K562 (cell line): Measurements from ENCODE around the gene MAGI1. TPM values are rescaled to one million over a fixed set of nuclear protein-coding genes. Genes with fewer than 3 reads are reported as not detected.

Source experiments
- ATAC-seq: fragments of 200-7000 bp; cut with Tn5 transposase; 3 replicates; pipeline ENCODE4 v1.9.1; 2020; ENCODE audit warnings: moderate library complexity
- BruUV-seq: library from RNA; stranded (reverse); fragments of 400-500 nt; replicated peaks from 2 replicates; lab custom pipeline; 2021; lab: Mats Ljungman, UMichigan
- CTCF ChIA-PET: fragments of 300-600 bp; formaldehyde crosslinking; extraction: SDS; loops from one replicate; lab custom pipeline; 2021; ENCODE audit warnings: low intra/inter-chr PET ratio; lab: Yijun Ruan, JAX
- POLR2A ChIA-PET: fragments of 300-600, 350-650 bp; sonication (Branson Sonifier 250); formaldehyde crosslinking; extraction: SDS; loops from one replicate; lab custom pipeline; 2021; ENCODE audit warnings: antibody characterized with exemption, inconsistent platforms; lab: Yijun Ruan, JAX
- DNase-seq, 4 experiments: peaks; one replicate each; pipeline versions ENCODE4 v3.0.0 to v3.0.0-alpha.2; 2011 to 2018; ENCODE audit warnings: low spot score in 3 of 4, mixed read lengths in 3 of 4; ENCODE audit errors: extremely low read depth in 1 of 4
- FAIRE-seq: peaks from 2 replicates; lab custom pipeline; 2011; peaks lifted over from hg19 to GRCh38; lab: Jason Lieb, UNC
- H2AFZ ChIP-seq: 2 replicates; pipeline ENCODE4 v1.6.0; 2011; ENCODE audit warnings: low read depth, low read length, control low read depth, inconsistent platforms
- H3K27ac ChIP-seq: fragments of 200-600 bp; 3 replicates; pipeline ENCODE4 v1.8.0; 2011; ENCODE audit warnings: low read depth, mild to moderate bottlenecking, control low read depth, inconsistent platforms, low read length, moderate library complexity, mixed read lengths; ENCODE audit errors: extremely low read depth
- H3K27me3 ChIP-seq, 2 experiments: fragments of 300-600 bp in 1 of 2; 2 replicates in 1 of 2; 3 replicates in 1 of 2; pipeline versions ENCODE4 v1.6.0 to v1.8.0; 2011; ENCODE audit warnings: inconsistent platforms in 2 of 2, low read length in 2 of 2, mild to moderate bottlenecking in 1 of 2, mixed read lengths in 1 of 2, moderate library complexity in 1 of 2; ENCODE audit not compliant: control insufficient read depth in 2 of 2, insufficient read depth in 2 of 2
- H3K36me3 ChIP-seq: fragments of 300-600 bp; 3 replicates; pipeline ENCODE4 v1.8.0; 2011; ENCODE audit warnings: mild to moderate bottlenecking, low read length, inconsistent platforms; ENCODE audit not compliant: control insufficient read depth, insufficient read depth
- H3K4me1 ChIP-seq, 2 experiments: fragments of 200-600 bp in 1 of 2; replicated peaks in 1 of 2; 2 replicates in 1 of 2; 3 replicates in 1 of 2; pipeline versions ENCODE4 v1.5.1 to v1.8.0; 2011; ENCODE audit warnings: inconsistent platforms in 2 of 2, low read length in 2 of 2, mild to moderate bottlenecking in 1 of 2, mixed read lengths in 1 of 2, moderate library complexity in 1 of 2; ENCODE audit not compliant: control insufficient read depth in 2 of 2, insufficient read depth in 2 of 2
- H3K4me2 ChIP-seq: 2 replicates; pipeline ENCODE4 v1.6.1; 2011; ENCODE audit warnings: low read length, control low read depth, inconsistent platforms, mixed read lengths; ENCODE audit not compliant: insufficient read depth
- H3K4me3 ChIP-seq: fragments of 200-600 bp; sonication (generic), shearing (Covaris generic); 2 replicates; pipeline ENCODE4 v1.5.1; 2016; ENCODE audit warnings: control low read depth, inconsistent platforms
- H3K79me2 ChIP-seq: fragments of 200-600 bp; 3 replicates; pipeline ENCODE4 v1.8.0; 2011; ENCODE audit warnings: low read length, inconsistent platforms; ENCODE audit not compliant: control insufficient read depth, insufficient read depth
- H3K9ac ChIP-seq, 2 experiments: 2 replicates each; pipeline versions ENCODE4 v1.6.0 to v1.6.1; 2011; ENCODE audit warnings: low read depth in 2 of 2, low read length in 2 of 2, control low read depth in 1 of 2, inconsistent platforms in 1 of 2, mild to moderate bottlenecking in 1 of 2, mixed read lengths in 1 of 2; ENCODE audit not compliant: insufficient read depth in 1 of 2
- H3K9me1 ChIP-seq: one replicate; pipeline ENCODE4 v1.6.0; 2011; ENCODE audit warnings: inconsistent platforms, mild to moderate bottlenecking, low read length, moderate library complexity; ENCODE audit not compliant: control insufficient read depth, insufficient read depth
- H3K9me3 ChIP-seq: replicated peaks from 2 replicates; pipeline ENCODE4 v1.5.1; 2011; ENCODE audit warnings: low read depth, low read length, inconsistent platforms; ENCODE audit not compliant: control insufficient read depth, insufficient read depth
- H4K20me1 ChIP-seq: replicated peaks from 2 replicates; pipeline ENCODE4 v1.6.1; 2011; ENCODE audit warnings: low read length, inconsistent platforms, mixed read lengths; ENCODE audit not compliant: control insufficient read depth, insufficient read depth
- CBX8 ChIP-seq: fragments of 200-600 bp; sonication (generic); IDR thresholded peaks from 2 replicates; pipeline ENCODE4 v1.6.1; 2012; ENCODE audit warnings: borderline replicate concordance, mixed run types, low read depth, mild to moderate bottlenecking, moderate library complexity, mixed read lengths, low read length, control low read depth, inconsistent platforms; ENCODE audit not compliant: poor library complexity, severe bottlenecking; ENCODE audit errors: extremely low read depth
- GMEB1 ChIP-seq: fragments of 250-450 bp; sonication (Bioruptor Pico); IDR thresholded peaks from 2 replicates; pipeline ENCODE4 v1.4.0; 2020; ENCODE audit warnings: mild to moderate bottlenecking
- HMG20B ChIP-seq: fragments of 250-450 bp; sonication (Bioruptor Pico); IDR thresholded peaks from 2 replicates; pipeline ENCODE4 v1.5.0; 2021; ENCODE audit warnings: mild to moderate bottlenecking
- ILK ChIP-seq: fragments of 450-650 bp; IDR thresholded peaks from 2 replicates; pipeline ENCODE4 v1.6.1; 2016; ENCODE audit warnings: missing genetic modification characterization, low read depth, mild to moderate bottlenecking, missing compliant biosample characterization, moderate library complexity, borderline replicate concordance
- KDM1A ChIP-seq, 2 experiments: fragments of 450-650 bp; IDR thresholded peaks; 2 replicates each; pipeline ENCODE4 v1.6.1; 2016; ENCODE audit warnings: mild to moderate bottlenecking in 2 of 2
- MBD1 ChIP-seq: fragments of 250-450 bp; sonication (Bioruptor Pico); IDR thresholded peaks from 2 replicates; pipeline ENCODE4 v1.8.0; 2022; ENCODE audit warnings: inconsistent platforms
- NCOA2 ChIP-seq, 2 experiments: fragments of 450-650 bp; IDR thresholded peaks; 2 replicates each; pipeline ENCODE4 v1.6.1; 2018; ENCODE audit warnings: mild to moderate bottlenecking in 2 of 2, moderate library complexity in 1 of 2; ENCODE audit not compliant: partially characterized antibody in 2 of 2
- NFYB ChIP-seq: IDR thresholded peaks from 2 replicates; pipeline ENCODE4 v1.6.1; 2011; ENCODE audit warnings: mild to moderate bottlenecking, moderate library complexity; ENCODE audit not compliant: insufficient read length; ENCODE audit errors: extremely low read depth
- NUFIP1 ChIP-seq: fragments of 450-650 bp; IDR thresholded peaks from 2 replicates; pipeline ENCODE4 v1.6.1; 2018; ENCODE audit not compliant: partially characterized antibody
- PHF20 ChIP-seq: fragments of 450-650 bp; IDR thresholded peaks from 2 replicates; pipeline ENCODE4 v1.6.1; 2018; ENCODE audit not compliant: partially characterized antibody
- POLR2H ChIP-seq: IDR thresholded peaks from 2 replicates; pipeline ENCODE4 v1.6.1; 2016; ENCODE audit warnings: missing genetic modification characterization, low read depth, mild to moderate bottlenecking, control low read depth, missing compliant biosample characterization, moderate library complexity
- ZBTB8A ChIP-seq: fragments of 450-650 bp; IDR thresholded peaks from 2 replicates; pipeline ENCODE4 v1.6.1; 2018; ENCODE audit warnings: mild to moderate bottlenecking, moderate library complexity; ENCODE audit not compliant: partially characterized antibody
- ZKSCAN3 ChIP-seq: fragments of 250-450 bp; sonication (Bioruptor Pico); IDR thresholded peaks from 2 replicates; pipeline ENCODE4 v1.4.0; 2020
- ZNF717 ChIP-seq: fragments of 250-450 bp; sonication (Bioruptor Pico); IDR thresholded peaks from 2 replicates; pipeline ENCODE4 v1.5.0; 2021
- WGBS: fragments of 100-300 bp; shearing (Covaris generic); methylation state at CpG from one replicate; pipeline ENCODE4 v1.1.6; 2016; ENCODE audit warnings: low coverage, mixed read lengths; ENCODE audit not compliant: insufficient coverage; ENCODE audit errors: missing lambda C conversion rate; 5-methylcytosine and 5-hydroxymethylcytosine counted together
- in situ Hi-C: fragments of 300-500 bp; cut with MboI; formaldehyde crosslinking; loops from 4 replicates; pipeline ENCODE4 v1.15.0; 2018; ENCODE audit warnings: inconsistent platforms, mixed read lengths
- intact Hi-C: fragments of 100-400 bp; cut with micrococcal nuclease; formaldehyde crosslinking; loops from 2 replicates; pipeline ENCODE4 v1.14.2; 2022
- polyA plus RNA-seq, 8 experiments: library from polyadenylated mRNA; depleted of rRNA in 4 of 8; stranded (reverse) in 5 of 8; unstranded in 3 of 8; fragments of >200 nt; fragmentation: Nextera tagmentation in 2 of 8; fragmentation: Illumina TruSeq in 1 of 8; extraction: Ambion mirVana in 2 of 8; extraction: Trizol in 1 of 8; gene quantifications; 2 replicates each; pipeline versions ENCODE4 v1.2.1 to v1.2.3, GENCODE V29; 2011 to 2014; ENCODE audit warnings: inconsistent platforms in 1 of 8, missing spikeins in 1 of 8
- total RNA-seq, 7 experiments: library from RNA; depleted of rRNA in 6 of 7; stranded (reverse); fragments of >200 nt in 6 of 7; fragmentation: Illumina TruSeq in 2 of 7; extraction: Trizol in 2 of 7; gene quantifications; 2 replicates each; pipeline versions ENCODE4 v1.2.1 to v1.2.3, GENCODE V29; 2011 to 2021; ENCODE audit warnings: low replicate concordance in 1 of 7

The MAGI1 gene
- total and polyA plus RNA-seq, 9 of the 15 experiments (the other 6 are each of a cell fraction or from before 2014, with no cell fraction given), result 7.8 to 59.4 (median 43.2) TPM

- TF ChIP-seq NUFIP1 (no peak), ZNF717 (CRISPR knock-in tag) (no peak), PHF20 (no peak), MBD1 (no peak), ZBTB8A (no peak), KDM1A (IDR thresholded peaks at IDR 0.05) (no peak), ILK (tag) (no peak), CBX8 (no peak), ZKSCAN3 (CRISPR knock-in tag) (no peak), HMG20B (CRISPR knock-in tag) (no peak), GMEB1 (CRISPR knock-in tag) (no peak), NFYB (no peak), POLR2H (tag) (no peak), NCOA2 (IDR thresholded peaks at IDR 0.05; ENCODE audit: partially characterized antibody in 2 of 2) (no peak)
- Histone ChIP-seq H3K4me2 (no peak overlapping the region), H3K4me3 (no peak overlapping the region), H3K9me3 (no peaks in the 10 kb centered on the region), H4K20me1 (no peaks in the 10 kb centered on the region), H3K4me1 (no peaks in the 10 kb centered on the region), H2AFZ (no peak overlapping the region), H3K9me1 (no peaks in the 10 kb centered on the region), H3K79me2 (no peaks in the 10 kb centered on the region), H3K27me3 (peaks cover 0 to 10% of the 10 kb centered on the region in 2 experiments; a peak in 2 of 5 replicates), H3K36me3 (no peaks in the 10 kb centered on the region), H3K27ac (no peak overlapping the region), H3K9ac (no peak overlapping the region)
- WGBS, result 0% methylated on average over 2 of the region's 2 CpGs
- intact Hi-C loops (no loop called here), in situ Hi-C loops (no loop called here)
- ATAC-seq (no peak), FAIRE-seq (no peak), DNase-seq (no peak)
- POLR2A ChIA-PET, result no interaction called here
- no TSS peak for BruUV-seq
- CTCF ChIA-PET, result no interaction called here
These were observed 132.9 kb downstream of the MAGI1 start for GRCh38 chr3:65905771-65906170.
